ENCODE data around the gene CFAP126.
"Not testable (repeated sequence)": the region's sequence is repeated elsewhere in the genome, so short reads cannot be mapped to it uniquely, and the experiment has no call there.

CFAP126 gene

GRCh38 chr1:161367684-161368400 is at the start of gene CFAP126:
CFAP126 (minus strand) TSS chr1:161367876; CDS start chr1:161367868, 8 bp downstream.
- DNase-seq: peak; percentile 84

- not testable (repeated sequence) for DNase-seq
Measured at GRCh38 chr1:161413050-161413449, 45.4 kb upstream of the CFAP126 start.

GRCh38 chr1:161410636-161410970 is 42.9 kb upstream of the CFAP126 start:
- DNase-seq: not testable (repeated sequence)

GRCh38 chr1:161409848-161410635 is 42.4 kb upstream of the CFAP126 start:
- peak; percentile 53 for DNase-seq

GRCh38 chr1:161408429-161409052 is 40.9 kb upstream of the CFAP126 start:
- no peak for DNase-seq

GRCh38 chr1:161407451-161407985 is 39.8 kb upstream of the CFAP126 start:
- DNase-seq: no peak

GRCh38 chr1:161406551-161406950 is 38.9 kb upstream of the CFAP126 start:
- DNase-seq: not testable (repeated sequence)

GRCh38 chr1:161404051-161404597 is 36.4 kb upstream of the CFAP126 start:
- no peak for DNase-seq

GRCh38 chr1:161402446-161402845 is 34.8 kb upstream of the CFAP126 start:
- DNase-seq: no peak

- peak; percentile 94 for DNase-seq
Measured at GRCh38 chr1:161399257-161399998, 31.8 kb upstream of the CFAP126 start.

- DNase-seq: no peak
Measured at GRCh38 chr1:161398900-161399256, 31.2 kb upstream of the CFAP126 start.

- DNase-seq: not testable (repeated sequence)
Measured at GRCh38 chr1:161397038-161397437, 29.4 kb upstream of the CFAP126 start.

GRCh38 chr1:161393151-161393550 is 25.5 kb upstream of the CFAP126 start:
- no peak for DNase-seq

- no peak for DNase-seq
Measured at GRCh38 chr1:161391611-161392010, 23.9 kb upstream of the CFAP126 start.

GRCh38 chr1:161391136-161391535 is 23.5 kb upstream of the CFAP126 start:
- DNase-seq: not testable (repeated sequence)

GRCh38 chr1:161390559-161390858 is 22.8 kb upstream of the CFAP126 start:
- DNase-seq: no peak

GRCh38 chr1:161389691-161390558 is 22.2 kb upstream of the CFAP126 start:
- DNase-seq: peak; percentile 91

- not testable (repeated sequence) for DNase-seq
Measured at GRCh38 chr1:161389158-161389557, 21.5 kb upstream of the CFAP126 start.

GRCh38 chr1:161388639-161389038 is 21.0 kb upstream of the CFAP126 start:
- DNase-seq: no peak

GRCh38 chr1:161382214-161383019 is 14.7 kb upstream of the CFAP126 start:
- DNase-seq: peak; percentile 65

GRCh38 chr1:161381707-161382106 is 14.0 kb upstream of the CFAP126 start:
- DNase-seq: no peak

Data from CD4-positive, alpha-beta T cell treated with Interleukin-4 for 4 hours (primary cell).